ENCODE results near the gene NCLN. TPM values are rescaled to one million over a fixed set of nuclear protein-coding genes. Genes with fewer than 3 reads are reported as not detected.

NCLN gene
- total RNA-seq, 1 donor from 2014 or later = 61.1 TPM

DNA sequence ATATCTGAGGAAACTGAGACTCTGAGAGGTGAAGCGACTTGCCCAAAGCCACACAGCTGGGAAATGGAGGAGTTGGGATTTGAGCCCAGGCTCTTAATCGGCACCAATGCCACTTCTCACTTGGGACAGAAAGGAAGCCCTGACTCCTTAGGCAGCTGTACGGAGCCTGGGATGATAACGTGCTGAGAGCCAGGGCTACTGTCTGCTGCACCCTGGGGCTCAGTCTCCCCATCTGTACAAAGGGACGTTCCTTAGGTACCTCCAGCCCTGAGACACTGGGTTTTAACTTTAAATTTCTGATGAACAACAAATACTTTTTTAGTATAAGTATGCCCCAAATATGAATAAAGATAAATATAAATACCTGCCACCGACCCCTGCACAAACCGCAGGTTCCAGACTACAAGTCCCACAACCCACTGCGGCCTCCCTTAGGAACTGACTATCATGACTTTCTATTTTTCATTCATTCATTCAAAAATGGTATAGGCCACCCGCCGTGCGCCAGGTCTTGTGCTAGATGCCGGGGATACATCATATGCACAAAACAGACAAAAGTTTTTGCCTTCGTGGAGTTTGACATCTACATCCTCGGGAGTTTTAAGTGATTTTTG lies 776 bp upstream of the NCLN start:
- Mint-ChIP-seq H3K9me3 (no peaks in the 10 kb centered on the region), H3K4me3 (peak overlapping the region; percentile 93), H3K4me1 (peaks cover 80% of the 10 kb centered on the region), H3K36me3 (ENCODE audit: low read depth) (peaks cover 35% of the 10 kb centered on the region), H3K27me3 (no peaks in the 10 kb centered on the region), H3K27ac (peak overlapping the region; percentile 95)
- peak; percentile 23 for ATAC-seq (ENCODE audit: low read depth)
- POLR2A ChIA-PET = interaction anchor here (0.9 to 3.5 kb wide), 2 partner anchors 53 to 234 kb away, joined by 4 to 25 read pairs; no protein-coding TSS in a partner anchor
- TF ChIP-seq, protein P1, sequence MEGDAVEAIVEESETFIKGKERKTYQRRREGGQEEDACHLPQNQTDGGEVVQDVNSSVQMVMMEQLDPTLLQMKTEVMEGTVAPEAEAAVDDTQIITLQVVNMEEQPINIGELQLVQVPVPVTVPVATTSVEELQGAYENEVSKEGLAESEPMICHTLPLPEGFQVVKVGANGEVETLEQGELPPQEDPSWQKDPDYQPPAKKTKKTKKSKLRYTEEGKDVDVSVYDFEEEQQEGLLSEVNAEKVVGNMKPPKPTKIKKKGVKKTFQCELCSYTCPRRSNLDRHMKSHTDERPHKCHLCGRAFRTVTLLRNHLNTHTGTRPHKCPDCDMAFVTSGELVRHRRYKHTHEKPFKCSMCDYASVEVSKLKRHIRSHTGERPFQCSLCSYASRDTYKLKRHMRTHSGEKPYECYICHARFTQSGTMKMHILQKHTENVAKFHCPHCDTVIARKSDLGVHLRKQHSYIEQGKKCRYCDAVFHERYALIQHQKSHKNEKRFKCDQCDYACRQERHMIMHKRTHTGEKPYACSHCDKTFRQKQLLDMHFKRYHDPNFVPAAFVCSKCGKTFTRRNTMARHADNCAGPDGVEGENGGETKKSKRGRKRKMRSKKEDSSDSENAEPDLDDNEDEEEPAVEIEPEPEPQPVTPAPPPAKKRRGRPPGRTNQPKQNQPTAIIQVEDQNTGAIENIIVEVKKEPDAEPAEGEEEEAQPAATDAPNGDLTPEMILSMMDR (IDR thresholded peaks at IDR 0.05) = no peak
- intact Hi-C loops (cut with micrococcal nuclease) = loop anchor here (1.0 to 10.0 kb wide), 6 partner anchors 52 to 1100 kb away; partner anchors contain the start of genes FZR1 and HMG20B
- CTCF ChIA-PET = interaction anchor here (1.1 kb wide), 1 partner anchor 26 kb away, joined by 3 read pairs; no protein-coding TSS in a partner anchor
- no peak for DNase-seq

DNA sequence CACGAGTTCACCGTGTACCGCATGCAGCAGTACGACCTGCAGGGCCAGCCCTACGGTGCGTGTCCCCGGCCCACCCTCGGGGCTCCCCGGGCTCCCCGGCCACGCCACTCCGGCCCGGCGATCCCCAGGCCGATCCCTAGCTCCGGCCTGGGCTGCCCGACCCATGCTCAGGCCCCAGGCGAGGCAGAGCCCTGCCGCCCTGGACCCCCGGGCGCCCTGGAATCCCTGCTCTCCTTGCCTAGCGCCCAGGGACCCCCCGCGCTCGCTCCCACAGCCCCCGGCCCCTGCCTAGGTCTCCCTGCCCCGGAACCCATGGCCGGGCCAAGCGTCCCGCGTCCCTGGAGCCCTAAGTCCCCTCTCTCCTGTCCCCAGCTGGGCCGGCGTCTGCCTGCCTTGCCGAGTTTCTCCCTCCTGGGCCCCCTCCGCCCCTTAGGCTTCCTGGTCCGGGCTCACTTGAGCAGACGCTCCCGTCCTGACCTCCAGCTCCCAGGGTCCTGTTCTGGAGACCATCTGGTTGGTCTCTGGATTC lies 494 bp downstream of the NCLN start:
- Mint-ChIP-seq H3K27me3 (no peaks in the 10 kb centered on the region), H3K9me3 (no peaks in the 10 kb centered on the region), H3K4me3 (peak overlapping the region; percentile 86), H3K27ac (peak overlapping the region; percentile 56), H3K36me3 (ENCODE audit: low read depth) (peaks cover 31% of the 10 kb centered on the region), H3K4me1 (peaks cover 73% of the 10 kb centered on the region)
- ATAC-seq (ENCODE audit: low read depth) (no peak), DNase-seq (no peak)
- intact Hi-C loops (cut with micrococcal nuclease) = loop anchor here (10.0 kb wide), 2 partner anchors 389 to 1101 kb away; partner anchors contain the start of gene HMG20B
- ChIA-PET POLR2A (interaction anchor here (0.6 to 3.5 kb wide), 5 partner anchors 10 to 1526 kb away, joined by 3 to 25 read pairs (median 3); no protein-coding TSS in a partner anchor), CTCF (interaction anchor here (1.1 to 1.2 kb wide), 2 partner anchors 22 to 38 kb away, joined by 3 read pairs; no protein-coding TSS in a partner anchor)
- TF ChIP-seq, protein P1 (IDR thresholded peaks at IDR 0.05) = no peak

- H3K9me3 Mint-ChIP-seq = no peaks in the 10 kb centered on the region
- H3K27ac Mint-ChIP-seq = peak overlapping the region; percentile 56
- ChIA-PET POLR2A (interaction anchor here (0.8 to 3.5 kb wide), 2 partner anchors 18 to 236 kb away, joined by 3 to 25 read pairs; no protein-coding TSS in a partner anchor), CTCF (interaction anchor here (1.1 to 1.2 kb wide), 2 partner anchors 23 to 37 kb away, joined by 3 read pairs; no protein-coding TSS in a partner anchor)
- no peaks in the 10 kb centered on the region for H3K27me3 Mint-ChIP-seq
- TF ChIP-seq, protein P1 (IDR thresholded peaks at IDR 0.05) = no peak
- H3K36me3 Mint-ChIP-seq (ENCODE audit: low read depth) = peaks cover 29% of the 10 kb centered on the region
- peak overlapping the region; percentile 86 for H3K4me3 Mint-ChIP-seq
- DNase-seq = no peak
- peaks cover 67% of the 10 kb centered on the region for H3K4me1 Mint-ChIP-seq
- intact Hi-C loops (cut with micrococcal nuclease) = loop anchor here (10.0 kb wide), 2 partner anchors 388 to 1102 kb away; partner anchors contain the start of gene HMG20B
- no peak for ATAC-seq (ENCODE audit: low read depth)
Observed at GRCh38 chr19:3186891-3187661, 1.3 kb downstream of the NCLN start.

- Mint-ChIP-seq H3K27me3 (no peaks in the 10 kb centered on the region), H3K4me3 (peak overlapping the region; percentile 41), H3K9me3 (no peaks in the 10 kb centered on the region), H3K36me3 (ENCODE audit: low read depth) (peaks cover 31% of the 10 kb centered on the region), H3K27ac (no peak overlapping the region), H3K4me1 (peaks cover 61% of the 10 kb centered on the region)
- ChIA-PET POLR2A (interaction anchor here (0.5 kb wide), 1 partner anchor 31 kb away, joined by 7 read pairs; no protein-coding TSS in a partner anchor), CTCF (no interaction called here)
- ATAC-seq (ENCODE audit: low read depth) (no peak), DNase-seq (no peak)
- TF ChIP-seq, protein P1 (IDR thresholded peaks at IDR 0.05) = no peak
- intact Hi-C loops (cut with micrococcal nuclease) = loop anchor here (10.0 kb wide), 2 partner anchors 387 to 1103 kb away; partner anchors contain the start of gene HMG20B
Observed at GRCh38 chr19:3187662-3188511, 2.2 kb downstream of the NCLN start.
